ENCODE data around the gene SH3RF3.

DNA sequence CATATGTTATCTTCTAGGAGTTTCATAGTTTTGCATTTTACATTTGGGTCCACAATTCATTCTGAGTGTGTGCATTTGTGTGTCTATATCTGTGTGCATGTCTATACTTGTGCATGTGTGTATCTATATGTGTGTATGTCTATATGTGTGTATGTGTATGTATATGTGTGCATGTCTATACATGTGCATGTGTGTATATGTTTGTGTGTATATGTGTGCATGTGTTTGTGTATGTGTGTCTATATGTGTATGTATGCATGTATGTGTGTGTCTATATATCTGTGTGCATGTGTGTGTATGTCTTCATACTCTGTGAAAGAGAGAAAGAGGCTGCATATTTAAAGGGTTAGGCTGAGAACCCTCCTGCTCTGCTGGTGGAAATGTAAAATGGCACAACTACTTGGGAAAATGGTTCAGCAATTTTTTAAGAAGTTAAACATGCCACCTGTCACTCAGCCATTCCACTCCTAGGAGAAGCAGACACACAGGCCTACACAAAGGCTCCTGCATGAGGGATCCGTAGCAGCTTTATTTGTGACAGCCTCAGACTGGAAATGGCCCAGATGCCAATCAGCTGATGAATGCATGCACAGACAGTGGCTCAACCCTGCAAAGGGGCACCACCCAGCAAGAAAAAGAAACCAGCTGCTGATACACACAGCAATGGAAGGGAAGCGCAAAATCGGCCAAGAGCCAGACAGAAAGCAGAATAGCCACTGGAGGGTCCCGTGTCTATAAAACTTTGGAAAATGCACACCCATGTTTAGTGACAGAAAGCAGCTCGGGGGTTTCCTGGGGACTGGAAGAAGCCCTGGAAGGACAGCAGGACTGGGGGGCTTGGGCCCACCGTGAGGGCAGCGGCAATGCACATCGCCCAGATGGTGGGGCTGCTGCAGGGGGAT lies 337.9 kb downstream of the SH3RF3 start:
- TF ChIP-seq ZNF274 (IDR thresholded peaks at IDR 0.05; ENCODE audit: low read depth, low read length), result no peak
- TF ChIP-seq YY1 (IDR thresholded peaks at IDR 0.05; ENCODE audit: insufficient read depth, insufficient read length), result no peak
- TF ChIP-seq SUZ12 (IDR thresholded peaks at IDR 0.05; ENCODE audit: extremely low read depth, insufficient read depth, insufficient read length), result no peak

Measured in NT2/D1 (cell line).